GM12872 (cell line): ENCODE results near the gene APCDD1.

Experiments used
- CTCF ChIP-seq: IDR thresholded peaks from 3 replicates; pipeline ENCODE4 v1.5.1; 2011; ENCODE audit warnings: low read depth, mild to moderate bottlenecking, low read length, moderate library complexity; ENCODE audit not compliant: insufficient read depth

The APCDD1 gene

GRCh38 chr18:10457128-10457527 is 2.7 kb downstream of the APCDD1 start:
- no peak for TF ChIP-seq CTCF

GRCh38 chr18:10457767-10458166 is 3.3 kb downstream of the APCDD1 start:
- TF ChIP-seq CTCF = no peak

GRCh38 chr18:10458691-10459090 is 4.3 kb downstream of the APCDD1 start:
- TF ChIP-seq CTCF = no peak

- TF ChIP-seq CTCF = no peak
Measured at GRCh38 chr18:10459587-10459986, 5.2 kb downstream of the APCDD1 start.

GRCh38 chr18:10460414-10461018 is 6.1 kb downstream of the APCDD1 start:
- TF ChIP-seq CTCF = no peak

GRCh38 chr18:10461989-10462388 is 7.6 kb downstream of the APCDD1 start:
- no peak for TF ChIP-seq CTCF

GRCh38 chr18:10462597-10462996 is 8.2 kb downstream of the APCDD1 start:
- TF ChIP-seq CTCF = no peak

- no peak for TF ChIP-seq CTCF
Measured at GRCh38 chr18:10463096-10463495, 8.7 kb downstream of the APCDD1 start.
